Ishikawa (cell line): ENCODE measurements around the gene DHX35.

Experiments used
- CEBPB ChIP-seq: IDR thresholded peaks from 2 replicates; pipeline ENCODE4 v1.6.1; 2012
- EGR1 ChIP-seq: IDR thresholded peaks from 2 replicates; pipeline ENCODE4 v1.6.1; 2012
- TAF1 ChIP-seq: IDR thresholded peaks from 2 replicates; pipeline ENCODE4 v1.6.1; 2012; ENCODE audit warnings: low read depth, mild to moderate bottlenecking
- TEAD4 ChIP-seq: IDR thresholded peaks from 2 replicates; pipeline ENCODE4 v1.6.1; 2012
- TF ChIP-seq, protein P1 (sequence below): IDR thresholded peaks from 2 replicates; pipeline ENCODE4 v1.6.1; 2012; ENCODE audit warnings: low read depth, mild to moderate bottlenecking

DNA sequence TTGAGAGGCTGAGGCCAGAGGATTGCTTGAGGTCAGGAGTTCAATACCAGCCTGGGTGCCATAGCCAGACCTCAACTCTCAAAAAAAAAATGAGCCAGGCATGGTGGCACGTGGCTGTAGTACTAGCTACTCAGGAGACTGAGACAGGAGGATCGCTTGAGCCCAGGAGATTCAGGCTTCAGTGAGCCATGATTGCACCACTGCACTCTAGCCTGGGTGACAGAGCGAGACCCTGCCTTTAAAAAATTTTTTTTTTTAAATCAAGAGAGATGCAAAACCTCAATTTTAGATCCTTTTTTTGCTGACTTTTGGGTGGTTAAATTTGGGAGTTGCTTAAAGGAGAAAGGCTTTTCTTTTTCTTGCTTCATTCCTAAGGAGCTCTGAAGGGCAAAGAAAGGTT lies 70.9 kb downstream of the DHX35 start:
- TF ChIP-seq TEAD4 (no peak), CEBPB (no peak), TAF1 (no peak), EGR1 (no peak)
- TF ChIP-seq, protein P1, sequence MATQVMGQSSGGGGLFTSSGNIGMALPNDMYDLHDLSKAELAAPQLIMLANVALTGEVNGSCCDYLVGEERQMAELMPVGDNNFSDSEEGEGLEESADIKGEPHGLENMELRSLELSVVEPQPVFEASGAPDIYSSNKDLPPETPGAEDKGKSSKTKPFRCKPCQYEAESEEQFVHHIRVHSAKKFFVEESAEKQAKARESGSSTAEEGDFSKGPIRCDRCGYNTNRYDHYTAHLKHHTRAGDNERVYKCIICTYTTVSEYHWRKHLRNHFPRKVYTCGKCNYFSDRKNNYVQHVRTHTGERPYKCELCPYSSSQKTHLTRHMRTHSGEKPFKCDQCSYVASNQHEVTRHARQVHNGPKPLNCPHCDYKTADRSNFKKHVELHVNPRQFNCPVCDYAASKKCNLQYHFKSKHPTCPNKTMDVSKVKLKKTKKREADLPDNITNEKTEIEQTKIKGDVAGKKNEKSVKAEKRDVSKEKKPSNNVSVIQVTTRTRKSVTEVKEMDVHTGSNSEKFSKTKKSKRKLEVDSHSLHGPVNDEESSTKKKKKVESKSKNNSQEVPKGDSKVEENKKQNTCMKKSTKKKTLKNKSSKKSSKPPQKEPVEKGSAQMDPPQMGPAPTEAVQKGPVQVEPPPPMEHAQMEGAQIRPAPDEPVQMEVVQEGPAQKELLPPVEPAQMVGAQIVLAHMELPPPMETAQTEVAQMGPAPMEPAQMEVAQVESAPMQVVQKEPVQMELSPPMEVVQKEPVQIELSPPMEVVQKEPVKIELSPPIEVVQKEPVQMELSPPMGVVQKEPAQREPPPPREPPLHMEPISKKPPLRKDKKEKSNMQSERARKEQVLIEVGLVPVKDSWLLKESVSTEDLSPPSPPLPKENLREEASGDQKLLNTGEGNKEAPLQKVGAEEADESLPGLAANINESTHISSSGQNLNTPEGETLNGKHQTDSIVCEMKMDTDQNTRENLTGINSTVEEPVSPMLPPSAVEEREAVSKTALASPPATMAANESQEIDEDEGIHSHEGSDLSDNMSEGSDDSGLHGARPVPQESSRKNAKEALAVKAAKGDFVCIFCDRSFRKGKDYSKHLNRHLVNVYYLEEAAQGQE = no peak
